Suppressor macrophage treated with lipopolysaccharide for 1 hour (primary cell): Measurements from ENCODE around the gene DAO.
"Not testable (repeated sequence)": the region's sequence is repeated elsewhere in the genome, so short reads cannot be mapped to it uniquely, and the experiment has no call there.

ENCODE experiments used
- DNase-seq, 3 donors: peaks; one replicate each; pipeline ENCODE4 v3.0.0-alpha.2; 2020 to 2022

The DAO gene

GRCh38 chr12:108879615-108880254, at the start of gene DAO:
TSS of gene DAO (plus strand) at chr12:108880092. CDS start at chr12:108885007, 4,915 bp downstream.
- no peak for DNase-seq

- no peak for DNase-seq
Measured at GRCh38 chr12:108831309-108831991, 48.4 kb upstream of the DAO start.

- no peak for DNase-seq
Measured at GRCh38 chr12:108832208-108832607, 47.7 kb upstream of the DAO start.

DNA sequence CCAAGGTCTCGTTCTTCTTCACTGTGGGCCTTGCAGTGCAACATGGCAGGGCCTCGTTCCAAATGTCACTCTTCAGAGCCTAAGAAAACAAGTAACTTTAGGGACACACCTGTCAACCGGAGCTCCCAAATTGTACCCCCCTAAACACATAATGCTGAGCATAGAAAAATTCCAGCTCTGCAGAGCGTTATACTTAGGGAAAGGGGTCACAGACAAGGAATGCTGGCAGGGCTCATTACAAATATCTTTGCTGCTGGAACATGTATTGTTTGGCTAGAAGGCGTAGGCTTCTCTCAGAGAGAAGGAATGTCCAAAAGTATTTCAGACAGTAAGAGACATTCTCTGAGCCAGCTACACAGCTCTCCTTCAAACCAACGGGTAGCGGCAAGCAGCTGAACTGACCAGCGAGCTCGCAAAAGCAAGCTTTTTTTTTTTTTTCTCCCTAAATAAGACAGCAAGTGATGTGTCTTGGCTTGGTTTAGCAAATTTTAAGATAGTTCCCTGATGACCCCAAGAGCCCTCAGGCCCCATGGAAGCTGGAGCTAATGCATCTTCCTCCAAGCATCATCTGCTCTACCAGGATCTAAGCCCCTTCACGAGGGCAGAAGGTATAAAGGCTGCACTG, 47.0 kb upstream of the DAO start:
- DNase-seq = no peak

- no peak for DNase-seq
Measured at GRCh38 chr12:108833355-108833733, 46.5 kb upstream of the DAO start.

DNA sequence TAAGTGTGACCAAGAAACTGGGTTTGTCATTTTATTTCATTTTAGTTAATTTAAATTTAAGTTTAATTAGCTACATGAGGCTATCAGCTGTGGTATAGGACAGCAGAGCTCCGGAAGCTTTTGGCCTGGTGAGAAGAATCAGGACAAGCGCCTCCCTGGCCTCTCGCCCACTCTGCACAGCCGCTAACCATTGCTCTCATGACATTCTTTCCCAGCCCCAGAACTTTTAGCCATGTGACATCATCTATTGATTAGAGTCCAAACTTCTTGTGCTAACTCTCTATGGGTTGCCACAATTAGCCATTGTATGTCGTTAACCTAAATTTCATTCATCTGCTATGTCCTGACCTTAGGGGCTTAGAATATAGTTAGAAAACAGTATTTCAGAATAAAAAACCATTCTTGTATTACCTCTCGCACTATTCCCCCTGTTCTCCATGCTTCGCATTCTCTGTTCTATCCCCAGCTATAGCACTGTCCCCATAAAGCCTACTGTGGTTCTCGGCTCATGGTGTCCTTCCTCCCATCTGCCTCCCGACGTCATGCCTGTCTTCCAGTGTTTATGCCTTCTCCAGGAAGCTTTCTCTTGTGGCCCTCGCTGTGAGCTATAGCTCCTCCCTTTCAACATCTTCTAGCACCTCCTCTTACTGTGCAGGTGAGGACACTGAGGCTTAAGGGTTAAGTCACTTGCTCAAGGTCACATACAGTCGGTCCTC, 46.0 kb upstream of the DAO start:
- DNase-seq = no peak

GRCh38 chr12:108835860-108836634, 43.8 kb upstream of the DAO start:
- DNase-seq = no peak

- no peak for DNase-seq
Measured at GRCh38 chr12:108837239-108837638, 42.7 kb upstream of the DAO start.

GRCh38 chr12:108837680-108838079, 42.2 kb upstream of the DAO start:
- DNase-seq = no peak

GRCh38 chr12:108838194-108839017, 41.5 kb upstream of the DAO start:
- peak; percentile 90 to 93 (median 91) for DNase-seq

DNA sequence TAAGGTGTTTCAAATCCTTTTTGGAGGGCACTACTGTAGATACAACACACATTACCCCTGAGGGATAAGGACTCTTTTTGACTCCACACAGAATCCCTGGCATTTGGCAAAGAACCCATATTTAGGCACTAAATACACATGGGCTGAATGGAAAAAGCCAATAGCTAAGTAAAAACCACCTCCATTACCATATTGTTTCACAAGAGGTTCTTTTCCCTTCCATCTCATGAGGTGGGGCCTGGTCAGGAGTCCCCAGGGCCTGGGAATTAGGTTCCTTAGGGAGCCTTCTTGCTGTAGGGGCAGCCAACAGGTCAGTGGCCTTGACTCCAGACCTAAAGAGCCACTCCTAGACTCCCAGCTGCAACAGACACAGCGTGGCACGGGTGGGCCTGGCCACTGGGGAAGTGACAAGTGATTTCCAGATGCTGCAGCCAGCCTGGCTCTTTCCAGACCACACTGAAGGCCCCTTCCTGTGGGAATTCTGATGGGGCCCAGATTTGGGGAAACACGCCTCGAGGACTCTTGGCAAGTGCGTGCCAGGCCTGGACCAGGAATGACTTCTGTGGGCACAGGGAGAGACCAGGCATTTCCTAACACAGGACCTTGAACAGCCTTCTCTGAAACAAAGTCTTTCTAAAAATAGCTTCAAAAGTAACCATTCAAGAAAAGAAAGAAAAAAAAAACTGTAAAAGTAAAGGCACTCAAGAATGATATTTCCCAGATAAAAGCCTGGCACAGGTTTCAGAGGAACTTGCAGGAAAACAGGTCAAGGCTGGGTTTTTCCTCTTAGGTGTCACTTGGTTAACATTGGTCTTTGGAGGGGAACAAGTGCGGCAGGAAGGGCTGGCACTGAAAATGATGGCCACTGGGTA, 40.6 kb upstream of the DAO start:
- DNase-seq = peak in 2 of 3 donors; percentile 35 to 45

DNA sequence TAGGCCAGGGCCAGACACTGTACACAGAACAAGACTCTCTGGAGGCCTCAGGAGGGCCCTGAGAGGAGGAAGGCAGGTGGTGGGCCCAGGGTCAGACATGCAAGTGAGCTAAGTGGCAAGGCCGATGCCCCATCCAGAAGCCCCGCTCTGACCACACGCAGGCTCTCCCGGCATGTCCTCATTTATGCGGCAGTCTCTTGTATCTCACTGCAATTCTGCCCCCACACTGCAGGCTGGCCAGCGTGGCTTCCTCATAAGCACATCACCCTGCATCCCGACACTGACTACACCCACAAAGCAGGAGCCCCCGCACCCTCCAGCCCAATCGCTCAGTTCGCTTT, 40.0 kb upstream of the DAO start:
- peak; percentile 52 to 62 (median 54) for DNase-seq

- no peak for DNase-seq
Measured at GRCh38 chr12:108840605-108841332, 39.1 kb upstream of the DAO start.

DNA sequence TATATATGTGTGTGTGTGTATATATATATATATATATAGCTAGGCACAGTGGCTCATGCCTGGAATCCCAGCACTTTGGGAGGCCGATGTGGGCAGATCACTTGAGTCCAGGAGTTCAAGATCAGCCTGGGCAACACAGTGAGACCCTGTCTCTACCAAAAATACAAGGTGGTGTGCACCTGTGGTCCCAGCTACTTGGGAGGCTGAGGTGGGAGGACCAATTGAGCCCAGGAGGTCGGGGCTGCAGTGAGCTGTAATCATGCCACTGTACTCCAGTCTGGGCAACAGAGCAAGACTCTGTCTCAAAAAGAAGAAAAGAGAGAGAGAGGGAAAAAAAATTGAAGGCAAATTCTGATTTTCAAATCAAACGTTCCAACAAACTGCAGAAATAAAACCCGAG, 38.1 kb upstream of the DAO start:
- DNase-seq = not testable (repeated sequence)

DNA sequence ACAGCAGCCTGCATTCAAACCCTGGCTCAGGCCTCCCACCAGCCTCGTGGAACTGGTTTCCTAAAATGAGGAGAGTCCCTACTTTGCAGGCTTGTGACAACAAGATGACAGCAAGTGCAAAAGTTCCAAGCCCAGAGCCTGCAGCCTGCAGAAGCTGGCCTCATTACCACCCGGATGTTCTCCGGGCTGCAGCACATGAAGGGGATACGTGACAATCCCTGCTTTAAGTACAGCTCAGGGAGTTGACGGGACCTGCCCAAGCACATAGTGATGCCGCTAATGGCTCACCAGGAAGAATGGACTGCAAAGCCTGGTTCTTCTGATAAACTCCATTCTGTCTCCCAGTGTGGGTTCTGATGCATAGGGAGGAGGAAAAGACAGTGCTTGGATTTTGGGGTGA, 37.5 kb upstream of the DAO start:
- no peak for DNase-seq

GRCh38 chr12:108843187-108843586, 36.7 kb upstream of the DAO start:
- peak in 1 of 3 donors; percentile 37 for DNase-seq

GRCh38 chr12:108845696-108846095, 34.2 kb upstream of the DAO start:
- no peak for DNase-seq

DNA sequence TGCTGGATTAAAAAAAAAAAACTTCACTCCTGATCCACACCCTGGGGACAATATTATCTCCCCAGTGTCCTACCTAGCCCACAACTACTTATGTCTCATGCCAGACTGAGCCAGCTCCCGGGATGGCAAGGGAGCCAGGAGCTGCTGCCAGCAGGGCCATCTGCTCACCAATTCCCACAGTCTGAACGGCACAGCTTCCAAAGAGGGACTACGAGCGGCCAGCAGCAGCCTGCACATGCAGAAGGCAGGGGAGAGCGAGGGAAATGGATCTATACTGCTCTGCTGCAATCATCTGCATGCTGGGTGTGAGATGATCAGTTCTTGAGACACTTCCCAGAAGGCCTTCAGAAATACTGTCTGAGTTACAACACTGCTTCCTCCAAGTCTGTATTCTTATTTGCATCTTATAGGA, 33.6 kb upstream of the DAO start:
- DNase-seq = peak; percentile 38 to 63 (median 47)

DNA sequence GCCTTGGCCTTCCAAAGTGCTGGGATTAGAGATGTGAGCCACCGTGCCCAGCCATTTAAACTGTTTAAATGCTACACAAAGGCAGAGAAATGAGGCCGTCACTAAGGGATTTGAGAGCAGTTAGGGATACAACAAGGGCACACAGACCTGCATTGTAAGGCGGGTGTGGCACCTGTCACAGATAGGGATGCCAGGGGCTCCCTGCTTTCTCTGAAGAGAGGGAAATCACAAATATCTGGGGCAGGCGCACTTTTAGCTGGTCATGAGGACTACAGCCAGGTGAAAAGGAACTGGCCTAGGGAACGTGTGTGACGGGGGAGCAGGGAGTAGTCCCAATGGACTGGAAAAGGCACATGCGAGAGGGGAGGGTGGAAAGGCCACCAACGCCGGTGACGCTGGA, 32.2 kb upstream of the DAO start:
- DNase-seq = no peak

DNA sequence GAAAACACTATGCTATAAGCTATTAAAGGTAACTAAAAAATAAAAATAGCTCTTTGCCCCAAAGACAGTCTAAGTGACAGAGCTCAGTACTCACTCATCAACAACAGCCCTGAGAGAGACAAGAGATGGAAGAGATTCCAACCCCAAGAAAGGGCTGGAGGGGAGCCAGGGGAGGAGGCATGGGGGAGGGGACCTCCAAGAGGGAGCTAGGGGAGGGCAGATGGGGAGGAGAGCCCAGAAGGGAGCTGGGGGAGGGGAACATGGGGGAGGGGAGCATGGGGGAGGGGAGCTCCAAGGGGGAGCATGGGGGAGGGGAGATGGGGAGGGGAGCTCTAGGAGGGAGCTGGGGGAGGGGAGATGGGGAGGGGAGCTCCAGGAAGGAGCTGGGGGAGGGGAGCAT, 30.2 kb upstream of the DAO start:
- no peak for DNase-seq
